Endometrial microvascular endothelial cells (primary cell): ENCODE measurements around the gene BCAS2. TPM values are rescaled to one million over a fixed set of nuclear protein-coding genes. Genes with fewer than 3 reads are reported as not detected.

Source experiments
- in situ Hi-C: cut with HindIII; loops from 2 replicates; pipeline ENCODE4 v1.10.0; 2017; ENCODE audit warnings: low sequenced_read_pairs, low pct_unique_long_range_greater_than_20kb; ENCODE audit errors: inconsistent ontology term
- total RNA-seq: library from RNA; depleted of rRNA; stranded (reverse); fragments of >200 nt; gene quantifications from one replicate; pipeline ENCODE4 v1.2.3, GENCODE V29; 2015; ENCODE audit errors: inconsistent ontology term

Gene BCAS2
- 28.4 TPM for total RNA-seq

DNA sequence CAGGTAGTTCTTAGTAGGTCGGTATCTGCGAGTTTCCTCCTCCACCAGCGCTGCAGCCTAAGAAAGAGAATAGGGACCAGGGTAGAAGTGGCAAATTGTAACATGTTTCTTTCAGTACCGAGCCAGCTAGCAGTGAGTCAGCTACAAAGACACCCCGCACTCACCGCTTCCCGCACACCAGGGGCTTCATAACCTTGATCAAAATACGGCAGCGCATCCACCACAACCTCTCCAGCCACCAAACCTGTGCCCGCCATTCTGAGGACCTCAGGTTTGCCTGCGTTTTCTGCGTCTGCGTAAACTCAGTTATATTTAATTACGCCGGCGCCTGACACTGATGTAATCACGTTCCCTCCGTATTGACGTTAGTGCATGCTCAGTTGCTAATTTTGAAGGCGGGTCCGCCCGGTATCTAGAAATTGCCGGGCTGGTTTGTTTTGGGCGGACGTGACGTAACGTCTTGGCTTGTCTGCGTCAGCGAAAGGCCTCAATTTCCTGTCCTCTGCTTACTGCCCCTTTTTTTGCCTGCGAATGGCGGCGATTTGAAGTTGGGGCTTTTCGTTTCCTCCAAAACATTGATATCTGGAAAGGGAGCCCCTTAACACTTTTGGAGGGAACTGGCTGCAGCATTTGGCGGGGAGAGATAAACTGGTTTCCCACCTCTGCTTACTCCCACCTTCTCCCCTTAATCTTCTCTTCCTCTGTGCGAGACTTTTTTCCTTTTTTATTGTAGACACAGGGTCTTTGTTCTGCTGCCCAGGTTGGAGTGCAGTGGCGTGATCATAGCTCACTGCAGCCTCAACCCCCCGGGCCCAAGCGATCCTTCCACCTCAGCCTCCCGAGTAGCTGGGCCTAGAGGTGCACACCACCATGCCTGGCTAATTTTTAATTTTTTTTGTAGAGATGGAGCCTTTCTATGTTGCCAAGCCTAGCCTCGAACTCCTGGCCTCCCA lies at the start of gene BCAS2:
BCAS2 (minus strand) TSS at position 281 of the 953 bp plus-strand sequence; CDS start at position 257, 24 bp downstream.
- in situ Hi-C loops = no loop called here

DNA sequence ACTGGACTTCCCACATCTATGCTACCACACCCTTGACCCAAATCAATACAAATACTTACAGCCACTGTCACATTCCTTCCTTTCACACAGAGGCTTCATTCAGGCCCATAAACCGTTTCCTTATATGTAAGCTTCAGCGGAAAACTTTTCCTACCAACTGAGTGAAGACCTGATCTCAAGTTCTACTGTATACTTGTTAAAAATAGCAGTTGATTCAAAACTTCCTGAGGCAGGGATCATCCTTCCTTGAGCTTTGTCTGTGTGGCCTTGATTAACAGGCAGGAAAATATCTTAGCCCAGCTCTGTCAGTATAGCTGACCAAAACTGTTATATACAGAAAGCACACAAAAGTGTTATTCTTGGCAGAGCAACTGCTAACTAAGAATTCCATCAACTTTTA lies 45.7 kb upstream of the BCAS2 start:
- in situ Hi-C loops = no loop called here

DNA sequence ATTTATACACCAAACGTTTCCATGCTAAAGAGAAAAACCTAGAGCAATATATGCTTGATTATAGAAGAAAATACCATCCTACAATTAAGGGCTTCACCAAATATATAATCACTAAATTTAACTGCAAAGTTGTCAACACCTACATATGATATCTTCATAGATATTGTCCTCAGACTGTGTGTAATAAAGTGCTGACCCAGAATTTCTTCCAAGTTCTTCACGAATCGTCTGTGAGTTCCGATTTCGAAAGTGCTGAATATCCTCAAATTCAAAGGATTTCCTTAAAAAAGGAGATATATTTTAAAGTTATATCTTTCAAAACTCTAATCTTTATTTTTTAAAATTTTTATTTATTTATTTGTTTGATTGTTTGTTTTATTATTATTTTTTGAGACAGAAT lies 41.9 kb upstream of the BCAS2 start:
- in situ Hi-C loops = no loop called here

DNA sequence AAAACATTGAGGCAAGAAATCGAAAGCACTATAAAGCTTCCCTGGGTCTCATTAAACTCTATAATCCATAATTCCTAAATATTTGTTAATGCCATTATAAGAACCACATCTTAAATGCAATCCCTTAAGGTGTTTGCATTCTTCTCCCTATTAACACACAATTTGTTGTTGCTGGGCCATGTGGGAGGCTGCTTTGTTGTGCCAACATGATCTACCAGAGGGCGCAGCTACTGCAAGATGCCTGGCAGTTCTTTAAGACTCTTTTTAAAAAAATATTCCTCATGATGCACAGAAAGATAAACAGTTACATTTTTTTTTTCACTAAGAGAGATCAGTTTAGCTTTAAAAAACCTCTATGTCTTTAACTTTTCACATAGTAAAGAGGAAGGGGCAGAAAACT lies 39.0 kb upstream of the BCAS2 start:
- in situ Hi-C loops = no loop called here

DNA sequence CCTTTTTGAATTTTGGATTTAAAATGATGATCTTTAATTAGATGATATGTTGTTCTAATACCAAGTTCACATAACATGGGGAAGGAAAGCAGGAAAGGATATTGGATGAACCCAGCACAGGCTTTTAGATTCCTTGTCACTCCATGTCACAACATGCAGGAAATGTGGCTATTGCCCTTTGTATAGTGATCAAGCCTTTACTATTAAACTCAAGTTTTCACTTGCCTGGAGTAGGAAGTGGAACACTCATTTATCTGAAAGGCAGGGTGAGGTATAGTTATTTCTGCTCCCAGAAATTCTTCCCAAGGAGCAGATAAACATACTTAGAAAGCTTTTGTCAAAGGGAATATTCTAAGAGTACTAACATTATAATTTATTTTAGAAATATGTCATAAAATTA lies 37.2 kb upstream of the BCAS2 start:
- in situ Hi-C loops = no loop called here

DNA sequence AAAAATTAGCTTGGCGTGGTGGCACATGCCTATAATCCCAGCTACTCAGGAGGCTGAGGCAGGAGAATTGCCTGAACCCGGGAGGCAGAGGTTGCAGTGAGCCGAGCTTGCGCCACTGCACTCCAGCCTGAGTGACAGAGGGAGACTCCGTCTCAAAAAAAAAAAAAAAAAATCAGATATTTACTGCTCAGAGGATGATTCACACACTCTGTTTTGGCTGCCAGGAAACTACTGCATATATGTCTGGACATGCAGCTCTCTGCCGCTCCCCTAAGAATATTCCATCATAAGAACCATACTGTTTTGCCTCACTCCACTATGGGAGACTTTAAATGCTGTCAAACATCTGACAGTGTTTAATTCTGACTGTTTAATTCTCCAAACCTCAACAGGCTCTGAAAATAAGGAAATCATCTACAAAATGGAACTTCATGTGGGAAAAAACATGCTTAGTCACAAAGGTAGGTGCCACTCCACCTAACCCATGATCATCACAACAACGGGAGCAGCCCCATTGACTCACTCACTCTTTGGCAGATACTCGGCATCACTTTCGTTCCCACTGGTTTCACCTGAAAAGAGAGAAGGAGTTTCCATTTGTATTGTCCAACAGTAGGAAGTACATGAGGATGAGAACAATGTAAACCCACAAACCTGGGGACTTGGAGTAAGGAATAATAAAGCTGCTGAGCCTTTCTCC lies 29.3 kb upstream of the BCAS2 start:
- in situ Hi-C loops = no loop called here

DNA sequence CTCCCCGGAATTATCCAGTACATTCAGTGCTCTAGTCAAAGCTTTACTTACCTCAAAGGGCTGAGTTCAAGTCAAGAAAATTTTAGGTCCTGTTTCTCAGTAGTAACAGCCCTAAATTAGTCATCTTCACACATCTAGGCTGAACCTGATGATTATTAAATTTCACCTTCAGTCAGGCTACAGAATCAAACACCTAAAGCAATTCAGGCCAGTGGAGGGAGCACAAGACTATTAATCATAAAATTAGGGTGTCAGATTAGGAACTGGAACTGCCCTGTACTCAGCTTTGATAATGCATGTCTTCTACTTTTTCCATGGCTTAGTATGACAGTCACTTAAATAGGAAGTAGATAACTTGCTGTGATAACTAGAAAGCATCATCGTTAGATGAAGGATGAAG lies 28.4 kb upstream of the BCAS2 start:
- in situ Hi-C loops = no loop called here

DNA sequence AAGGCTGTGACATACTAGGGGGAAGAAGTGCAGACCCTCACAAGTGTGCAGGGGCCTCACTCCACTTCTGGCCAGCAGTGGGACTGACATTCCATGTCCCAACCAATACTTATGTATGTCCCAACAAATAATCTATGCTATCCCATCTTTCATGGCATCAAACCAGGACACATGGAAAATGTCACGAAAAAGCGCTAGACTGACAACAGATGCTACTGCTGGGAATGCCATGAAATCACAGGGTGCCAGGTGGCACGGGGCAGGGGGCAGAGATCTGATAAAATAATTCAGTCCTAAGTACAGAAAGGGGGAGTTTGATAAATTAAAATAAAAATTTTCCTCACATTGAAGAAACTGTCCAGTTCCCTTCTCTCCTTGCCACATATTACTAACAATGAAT lies 27.6 kb upstream of the BCAS2 start:
- in situ Hi-C loops = no loop called here

DNA sequence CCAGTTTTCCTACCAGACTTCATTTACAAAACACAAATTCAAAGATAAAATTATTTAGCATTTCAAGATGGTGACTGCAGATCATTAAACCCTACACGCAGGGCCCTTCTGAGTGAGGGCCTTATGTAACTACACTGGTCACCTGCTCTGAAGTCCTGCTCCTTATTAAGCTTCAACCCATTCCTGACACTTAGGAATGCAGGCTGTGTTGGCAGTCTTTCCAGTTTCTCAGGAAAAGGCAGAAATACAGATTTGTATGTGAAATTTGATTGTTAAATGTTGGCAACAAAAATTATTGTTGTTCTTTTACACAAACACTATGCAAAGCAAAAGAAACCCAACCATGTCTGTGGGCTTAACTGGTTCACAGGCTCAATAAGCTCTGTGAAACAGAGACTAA lies 25.8 kb upstream of the BCAS2 start:
- in situ Hi-C loops = no loop called here

DNA sequence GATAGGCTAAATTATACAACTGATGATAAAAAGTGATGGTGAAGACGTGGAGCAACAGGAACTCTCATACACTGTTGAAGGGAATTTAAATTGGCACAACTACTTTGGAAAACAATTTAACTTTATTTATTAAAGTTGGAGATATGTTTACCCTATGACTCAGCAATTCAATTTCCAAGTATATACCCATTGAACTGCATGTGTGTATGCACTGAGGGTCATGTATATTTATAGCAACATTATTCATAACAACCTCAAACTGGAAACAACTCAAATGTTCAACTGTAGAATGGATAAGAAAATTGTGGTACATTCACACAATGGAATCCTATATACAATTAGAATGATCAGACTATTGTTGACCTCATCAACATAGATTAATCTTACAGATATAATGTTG lies 16.5 kb upstream of the BCAS2 start:
- in situ Hi-C loops = no loop called here

DNA sequence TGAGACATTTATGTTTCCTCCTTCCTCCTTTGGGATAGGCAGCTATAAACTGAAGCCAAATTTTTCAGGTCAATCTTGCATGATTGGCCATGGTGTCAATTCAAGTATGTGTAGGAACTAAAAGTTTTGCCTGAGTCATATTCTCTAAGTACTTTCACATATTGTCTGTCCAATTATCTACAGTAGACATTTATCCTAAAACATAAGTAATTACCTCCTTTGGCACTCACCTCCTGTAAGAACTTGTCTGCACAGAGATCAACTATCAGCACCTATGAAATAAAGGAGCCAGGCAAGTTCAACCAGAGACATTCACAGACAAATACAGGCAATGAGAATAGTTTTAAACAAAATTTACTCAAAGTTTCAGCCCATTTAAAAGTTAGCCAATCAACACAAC lies 14.2 kb upstream of the BCAS2 start:
- in situ Hi-C loops = no loop called here

DNA sequence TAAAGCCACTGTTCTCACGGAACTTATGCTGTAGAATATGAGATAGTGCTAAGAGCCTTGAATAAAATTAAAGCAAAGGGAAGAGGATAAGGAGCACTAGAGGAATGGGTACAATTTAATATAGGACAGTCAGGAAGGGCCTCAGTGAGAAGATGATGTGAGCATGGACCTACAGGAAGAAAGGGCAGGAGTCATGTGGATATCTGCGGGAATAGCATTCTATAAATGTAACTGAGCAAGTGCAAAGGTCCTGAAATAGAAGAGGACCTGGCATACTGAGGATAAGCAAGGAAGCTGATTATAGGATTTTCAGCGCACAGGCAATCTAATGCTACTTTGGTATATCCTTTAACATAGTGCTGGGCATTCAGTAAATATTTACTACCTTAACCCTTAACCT lies 12.6 kb upstream of the BCAS2 start:
- in situ Hi-C loops = no loop called here

DNA sequence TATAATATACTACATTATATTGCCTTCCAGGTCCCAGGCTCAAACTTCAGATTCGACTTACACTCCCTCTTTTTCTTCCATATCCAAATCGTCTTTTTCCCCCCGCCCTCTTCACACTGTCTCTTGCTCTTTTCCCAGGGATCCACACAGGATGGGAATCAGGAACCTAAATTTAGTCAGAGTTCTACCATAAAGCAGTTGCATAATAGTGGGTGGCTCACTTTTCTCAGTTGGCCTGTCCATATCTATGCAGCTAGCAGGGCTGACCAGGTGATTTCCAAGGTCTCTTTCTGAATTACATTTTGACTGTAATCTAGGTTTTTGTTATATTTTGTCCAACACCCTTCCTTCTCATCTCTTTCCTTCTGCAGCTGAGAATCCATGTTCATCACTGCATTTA lies 7.7 kb upstream of the BCAS2 start:
- in situ Hi-C loops = no loop called here

DNA sequence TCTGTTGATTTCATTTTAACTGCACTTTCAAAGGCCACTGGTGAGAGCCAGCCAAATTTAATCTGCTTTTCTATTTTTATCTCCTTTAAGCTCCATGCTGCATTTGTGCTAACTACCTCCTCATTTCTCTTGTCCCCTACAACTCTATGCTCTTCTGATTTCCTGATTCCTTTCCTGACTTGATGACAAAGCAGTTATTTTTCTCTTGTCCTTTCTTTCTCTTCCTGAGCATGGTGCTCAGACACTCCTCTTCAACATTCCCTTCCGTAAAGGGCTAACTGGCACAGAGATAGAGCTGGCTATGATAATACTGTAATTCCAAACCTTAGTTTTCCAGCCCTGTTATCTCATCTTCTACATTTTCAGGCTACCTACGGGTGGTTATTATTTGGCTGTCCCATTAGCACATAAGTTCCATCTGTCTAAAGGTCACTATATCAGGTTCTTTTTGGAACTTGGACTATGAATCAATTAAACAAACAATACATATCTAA lies 6.8 kb upstream of the BCAS2 start:
- in situ Hi-C loops = no loop called here

DNA sequence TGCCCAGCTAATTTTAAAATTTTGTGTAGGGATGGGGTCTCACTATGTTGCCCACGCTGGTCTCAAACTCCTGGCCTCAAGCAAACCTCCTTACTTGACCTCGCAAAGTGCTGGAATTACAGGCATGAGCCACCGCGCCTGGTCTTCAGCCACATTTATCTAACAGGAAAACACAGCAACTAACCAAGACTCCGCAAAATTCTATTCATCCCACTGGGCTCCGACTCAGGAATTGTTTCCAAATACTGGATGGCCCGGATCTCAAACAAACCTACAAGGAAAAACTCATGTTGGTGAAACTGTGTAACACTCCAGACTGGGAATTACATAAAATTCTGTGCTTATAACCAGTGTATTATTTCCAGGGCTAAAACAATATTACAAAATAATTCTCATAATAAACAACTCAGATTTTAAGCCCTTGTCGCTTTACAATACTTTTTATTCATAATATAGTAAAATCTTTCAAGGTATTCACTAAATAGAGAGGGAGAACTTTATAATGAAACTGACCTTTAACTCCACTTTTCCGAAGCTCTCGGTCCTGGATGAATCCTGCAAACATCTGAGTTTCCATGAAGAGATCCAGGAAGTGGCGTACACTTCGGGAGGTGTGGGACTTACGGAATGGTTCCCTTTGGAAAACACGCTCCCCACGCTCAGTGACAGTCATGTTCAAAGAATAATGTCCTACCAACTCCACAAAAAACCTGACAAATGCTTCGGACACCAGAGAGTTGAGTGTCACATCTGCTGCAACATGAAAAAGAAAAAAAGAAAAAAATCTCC lies 6.0 kb upstream of the BCAS2 start:
- in situ Hi-C loops = no loop called here

DNA sequence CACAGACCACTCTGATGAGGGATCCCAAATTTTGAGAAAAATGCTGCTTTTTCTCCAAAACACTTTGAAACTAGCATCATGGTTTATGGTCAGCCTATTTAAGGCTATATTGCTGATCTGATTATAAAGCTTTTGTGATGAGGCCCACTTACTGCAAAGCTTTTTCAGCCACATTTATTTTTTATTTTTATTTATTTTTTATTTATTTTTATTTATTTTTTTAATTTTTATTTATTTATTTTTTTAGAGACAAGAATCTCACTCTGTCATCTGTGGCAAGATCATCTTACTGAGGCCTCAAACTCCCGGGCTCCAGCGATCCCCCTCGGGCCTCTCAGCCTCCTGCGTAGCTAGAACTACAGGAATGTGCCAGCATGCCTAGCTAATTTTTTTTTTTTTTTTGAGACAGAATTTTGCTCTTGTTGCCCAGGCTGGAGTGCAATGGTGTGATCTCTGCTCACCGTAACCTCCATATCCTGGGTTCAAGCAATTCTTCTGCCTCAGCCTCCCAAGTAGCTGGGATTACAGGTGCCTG lies 5.2 kb upstream of the BCAS2 start:
- in situ Hi-C loops = no loop called here

DNA sequence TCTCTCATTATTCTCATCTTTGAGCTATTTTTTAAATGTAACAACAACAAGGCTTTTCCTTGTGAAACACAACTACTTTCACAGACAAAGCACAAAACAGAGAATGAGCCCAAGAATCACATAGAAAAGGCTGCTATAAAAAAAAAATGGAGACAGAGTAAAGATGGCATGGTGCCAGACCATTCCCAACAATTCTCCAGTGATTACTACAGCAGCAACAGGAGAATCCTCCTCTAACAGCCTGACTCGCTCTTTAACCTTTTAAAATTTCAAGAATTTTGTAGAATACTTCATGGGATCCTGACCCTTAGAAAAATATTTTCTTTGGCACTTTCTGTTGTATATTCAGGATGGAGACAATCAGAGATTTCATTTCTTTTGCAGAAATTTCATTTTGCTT lies 3.8 kb upstream of the BCAS2 start:
- in situ Hi-C loops = no loop called here

DNA sequence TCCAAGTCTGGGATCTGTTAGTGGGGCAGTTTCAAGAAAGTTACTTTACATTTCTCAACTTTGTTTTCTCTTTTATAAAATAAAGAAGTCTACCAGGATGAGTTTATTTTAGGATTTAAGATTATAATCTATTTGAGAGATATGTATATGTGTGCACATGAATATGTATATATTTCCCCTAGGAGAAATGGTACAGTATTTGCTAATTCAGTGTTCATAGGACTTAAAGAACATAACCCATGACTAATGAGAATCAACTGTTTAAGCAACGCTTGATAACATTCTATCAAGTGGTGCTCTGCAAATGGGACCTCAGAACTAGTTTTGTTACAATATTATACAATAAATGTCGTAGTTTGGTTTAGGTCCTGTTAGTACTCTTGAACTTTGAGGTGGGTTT lies 7.0 kb downstream of the BCAS2 start:
- in situ Hi-C loops = no loop called here

DNA sequence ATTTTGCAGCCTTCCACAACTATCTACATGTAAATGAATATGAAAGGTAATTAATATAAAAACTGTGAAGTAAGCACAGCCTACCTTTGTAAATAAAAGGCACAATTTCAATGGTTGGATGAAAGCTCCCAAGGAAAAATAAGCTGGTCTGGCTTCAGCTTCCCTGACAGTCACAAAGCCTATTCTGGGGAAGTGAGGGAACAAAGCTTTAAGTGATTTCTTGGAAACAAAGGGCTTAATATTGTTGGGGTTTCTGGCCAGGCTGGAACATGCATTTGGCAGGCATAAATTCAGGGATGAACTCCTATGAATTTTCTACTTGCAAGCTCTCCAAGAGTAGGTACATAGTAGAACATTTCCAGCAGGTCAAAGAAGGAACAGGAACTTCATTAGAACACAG lies 17.3 kb downstream of the BCAS2 start:
- in situ Hi-C loops = no loop called here
